GM12872 (cell line): ENCODE measurements around the gene LYPD1.
A peak's percentile ranks its signal among the peaks of the same experiment; 100 is the strongest.

ENCODE experiments used
- TF ChIP-seq, protein P1 (sequence below): IDR thresholded peaks from 3 replicates; pipeline ENCODE4 v1.5.1; 2011; ENCODE audit warnings: low read depth, mild to moderate bottlenecking, low read length, moderate library complexity; ENCODE audit not compliant: insufficient read depth

The LYPD1 gene

GRCh38 chr2:132676999-132677398 is 7.0 kb upstream of the LYPD1 start:
- TF ChIP-seq, protein P1, sequence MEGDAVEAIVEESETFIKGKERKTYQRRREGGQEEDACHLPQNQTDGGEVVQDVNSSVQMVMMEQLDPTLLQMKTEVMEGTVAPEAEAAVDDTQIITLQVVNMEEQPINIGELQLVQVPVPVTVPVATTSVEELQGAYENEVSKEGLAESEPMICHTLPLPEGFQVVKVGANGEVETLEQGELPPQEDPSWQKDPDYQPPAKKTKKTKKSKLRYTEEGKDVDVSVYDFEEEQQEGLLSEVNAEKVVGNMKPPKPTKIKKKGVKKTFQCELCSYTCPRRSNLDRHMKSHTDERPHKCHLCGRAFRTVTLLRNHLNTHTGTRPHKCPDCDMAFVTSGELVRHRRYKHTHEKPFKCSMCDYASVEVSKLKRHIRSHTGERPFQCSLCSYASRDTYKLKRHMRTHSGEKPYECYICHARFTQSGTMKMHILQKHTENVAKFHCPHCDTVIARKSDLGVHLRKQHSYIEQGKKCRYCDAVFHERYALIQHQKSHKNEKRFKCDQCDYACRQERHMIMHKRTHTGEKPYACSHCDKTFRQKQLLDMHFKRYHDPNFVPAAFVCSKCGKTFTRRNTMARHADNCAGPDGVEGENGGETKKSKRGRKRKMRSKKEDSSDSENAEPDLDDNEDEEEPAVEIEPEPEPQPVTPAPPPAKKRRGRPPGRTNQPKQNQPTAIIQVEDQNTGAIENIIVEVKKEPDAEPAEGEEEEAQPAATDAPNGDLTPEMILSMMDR: no peak

- TF ChIP-seq, protein P1: no peak
Observed at GRCh38 chr2:132671151-132671835, 1.3 kb upstream of the LYPD1 start.

- TF ChIP-seq, protein P1: peak; percentile 21; the same call in 1 of the 3 replicates
Observed at GRCh38 chr2:132670496-132671150, 618 bp upstream of the LYPD1 start.

DNA sequence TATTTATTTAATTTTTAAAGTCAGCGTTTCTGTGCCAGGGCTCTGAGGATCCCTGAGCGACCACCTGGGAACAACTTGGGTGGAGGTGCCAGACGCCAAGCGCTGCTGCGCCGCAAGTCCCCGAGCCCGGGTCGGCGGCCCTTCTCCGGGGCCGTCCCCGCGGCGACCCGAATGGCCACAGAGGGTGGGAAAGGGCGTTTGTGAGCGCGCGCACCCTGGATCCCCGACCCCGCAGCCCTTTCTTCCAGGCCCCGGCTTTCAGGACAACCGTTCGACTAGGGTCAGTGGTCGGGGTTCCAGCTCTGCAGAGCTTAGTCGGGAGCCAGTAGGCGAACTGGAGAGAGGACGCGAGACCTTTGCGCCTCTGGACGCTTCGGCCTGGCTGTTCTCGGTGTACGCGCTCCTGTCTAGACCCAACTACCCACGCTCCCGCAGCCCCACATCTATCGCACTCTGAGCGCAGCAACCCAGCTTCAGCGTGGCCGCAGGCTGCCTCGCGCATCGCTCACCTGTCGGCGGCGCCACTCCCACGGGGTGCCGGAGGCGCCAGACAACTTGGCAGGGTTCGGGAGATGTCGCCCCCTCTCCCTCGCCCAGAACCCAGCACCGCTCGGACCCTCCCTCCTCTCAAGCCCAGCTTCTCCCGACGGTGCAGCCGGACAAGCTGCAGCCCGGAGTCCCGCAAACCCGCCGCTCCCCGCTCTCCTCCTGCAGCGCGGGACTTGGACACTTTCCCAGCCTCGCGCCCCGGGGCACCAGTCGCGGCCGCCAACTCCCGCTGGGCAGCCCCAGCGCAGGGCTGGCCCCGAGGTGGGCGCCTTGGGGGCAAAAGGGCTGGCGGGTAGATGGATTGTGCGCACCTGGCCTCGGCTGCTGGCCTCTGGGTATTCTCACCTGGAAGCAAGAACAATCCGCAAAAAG is 758 bp downstream of the LYPD1 start:
- TF ChIP-seq, protein P1: peak; percentile 40; the same call in 1 of the 3 replicates

- TF ChIP-seq, protein P1: peak; percentile 20; the same call in 1 of the 3 replicates
Observed at GRCh38 chr2:132668189-132668823, 1.7 kb downstream of the LYPD1 start.

- TF ChIP-seq, protein P1: no peak
Observed at GRCh38 chr2:132667706-132668105, 2.3 kb downstream of the LYPD1 start.
